ENCODE data around the gene CEACAM18.

GRCh38 chr19:51462681-51463080, 15.7 kb upstream of the CEACAM18 start:
- no peak for TF ChIP-seq POLR2AphosphoS5 (IDR thresholded peaks at IDR 0.05; ENCODE audit: low read depth, low read length)
- no peak for TF ChIP-seq TAF1 (IDR thresholded peaks at IDR 0.05; ENCODE audit: low read depth, low read length)
- no peak for TF ChIP-seq RFX5 (IDR thresholded peaks at IDR 0.05; ENCODE audit: borderline replicate concordance, low read depth, low read length)
- TF ChIP-seq CBX5 (IDR thresholded peaks at IDR 0.05; ENCODE audit: low read depth, low read length): no peak
- TF ChIP-seq POLR2A (IDR thresholded peaks at IDR 0.05; ENCODE audit: control extremely low read depth in 1 of 2, low read depth in 2 of 2, low read length in 2 of 2): no peak
- no peak for TF ChIP-seq JUND (IDR thresholded peaks at IDR 0.05; ENCODE audit: low read length)
- no peak for TF ChIP-seq YY1 (IDR thresholded peaks at IDR 0.05; ENCODE audit: low read depth, low read length)
- no peak for TF ChIP-seq SP2 (IDR thresholded peaks at IDR 0.05; ENCODE audit: low read length)
- TF ChIP-seq, protein P1, sequence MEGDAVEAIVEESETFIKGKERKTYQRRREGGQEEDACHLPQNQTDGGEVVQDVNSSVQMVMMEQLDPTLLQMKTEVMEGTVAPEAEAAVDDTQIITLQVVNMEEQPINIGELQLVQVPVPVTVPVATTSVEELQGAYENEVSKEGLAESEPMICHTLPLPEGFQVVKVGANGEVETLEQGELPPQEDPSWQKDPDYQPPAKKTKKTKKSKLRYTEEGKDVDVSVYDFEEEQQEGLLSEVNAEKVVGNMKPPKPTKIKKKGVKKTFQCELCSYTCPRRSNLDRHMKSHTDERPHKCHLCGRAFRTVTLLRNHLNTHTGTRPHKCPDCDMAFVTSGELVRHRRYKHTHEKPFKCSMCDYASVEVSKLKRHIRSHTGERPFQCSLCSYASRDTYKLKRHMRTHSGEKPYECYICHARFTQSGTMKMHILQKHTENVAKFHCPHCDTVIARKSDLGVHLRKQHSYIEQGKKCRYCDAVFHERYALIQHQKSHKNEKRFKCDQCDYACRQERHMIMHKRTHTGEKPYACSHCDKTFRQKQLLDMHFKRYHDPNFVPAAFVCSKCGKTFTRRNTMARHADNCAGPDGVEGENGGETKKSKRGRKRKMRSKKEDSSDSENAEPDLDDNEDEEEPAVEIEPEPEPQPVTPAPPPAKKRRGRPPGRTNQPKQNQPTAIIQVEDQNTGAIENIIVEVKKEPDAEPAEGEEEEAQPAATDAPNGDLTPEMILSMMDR (IDR thresholded peaks at IDR 0.05; ENCODE audit: control extremely low read depth in 1 of 3, insufficient read depth in 1 of 3, low read depth in 1 of 3, low read length in 3 of 3): no peak
- TF ChIP-seq ZNF274 (IDR thresholded peaks at IDR 0.05; ENCODE audit: borderline replicate concordance, extremely low read depth, low read length): no peak
- no peak for TF ChIP-seq CREB1 (IDR thresholded peaks at IDR 0.05)
- TF ChIP-seq, protein P2, sequence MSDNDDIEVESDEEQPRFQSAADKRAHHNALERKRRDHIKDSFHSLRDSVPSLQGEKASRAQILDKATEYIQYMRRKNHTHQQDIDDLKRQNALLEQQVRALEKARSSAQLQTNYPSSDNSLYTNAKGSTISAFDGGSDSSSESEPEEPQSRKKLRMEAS (IDR thresholded peaks at IDR 0.05): no peak
- no peak for TF ChIP-seq FOSL1 (IDR thresholded peaks at IDR 0.05; ENCODE audit: insufficient read depth, low read depth, low read length)

Data from H1 (cell line).